ENCODE data around the gene PHPT1.

Gene PHPT1

GRCh38 chr9:136847826-136848392, 1.3 kb upstream of the PHPT1 start:
- DNase-seq (ENCODE audit: low spot score): peak; percentile 85

GRCh38 chr9:136848393-136849037, 694 bp upstream of the PHPT1 start:
- DNase-seq (ENCODE audit: low spot score): no peak

- DNase-seq (ENCODE audit: low spot score): no peak
Observed at GRCh38 chr9:136849960-136850865, 1.0 kb downstream of the PHPT1 start.

GRCh38 chr9:136850866-136851775, 1.9 kb downstream of the PHPT1 start:
- DNase-seq (ENCODE audit: low spot score): no peak

GRCh38 chr9:136851941-136852663, 2.9 kb downstream of the PHPT1 start, which contains the start of gene MAMDC4:
TSS of gene MAMDC4 (plus strand) at chr9:136852346. CDS start at chr9:136852417, 71 bp downstream.
- DNase-seq (ENCODE audit: low spot score): no peak

- DNase-seq (ENCODE audit: low spot score): no peak
Observed at GRCh38 chr9:136852664-136853595, 3.7 kb downstream of the PHPT1 start.

GRCh38 chr9:136853596-136854112, 4.4 kb downstream of the PHPT1 start:
- no peak for DNase-seq (ENCODE audit: low spot score)

GRCh38 chr9:136854113-136854841, 5.1 kb downstream of the PHPT1 start:
- no peak for DNase-seq (ENCODE audit: low spot score)

GRCh38 chr9:136854842-136855460, 5.7 kb downstream of the PHPT1 start:
- DNase-seq (ENCODE audit: low spot score): no peak

- no peak for DNase-seq (ENCODE audit: low spot score)
Observed at GRCh38 chr9:136855461-136856078, 6.4 kb downstream of the PHPT1 start.

GRCh38 chr9:136856079-136856476, 6.9 kb downstream of the PHPT1 start:
- no peak for DNase-seq (ENCODE audit: low spot score)

GRCh38 chr9:136856541-136857141, 7.4 kb downstream of the PHPT1 start:
- no peak for DNase-seq (ENCODE audit: low spot score)

GRCh38 chr9:136857166-136857565, 8.0 kb downstream of the PHPT1 start:
- DNase-seq (ENCODE audit: low spot score): no peak

- no peak for DNase-seq (ENCODE audit: low spot score)
Observed at GRCh38 chr9:136857581-136858412, 8.6 kb downstream of the PHPT1 start.

- no peak for DNase-seq (ENCODE audit: low spot score)
Observed at GRCh38 chr9:136858452-136858843, 9.2 kb downstream of the PHPT1 start.
